Activated CD4-positive, alpha-beta T cell treated with anti-CD3 and anti-CD28 coated beads, Interleukin-2, amount 50 U/mL, for 1 hour (primary cell): ENCODE measurements around the gene KCTD21.

ENCODE experiments used
- DNase-seq: peaks from one replicate; pipeline ENCODE4 v3.0.0-alpha.2; 2020

KCTD21 gene

GRCh38 chr11:78170874-78171549 lies 17.4 kb downstream of the KCTD21 start:
- no peak for DNase-seq

DNA sequence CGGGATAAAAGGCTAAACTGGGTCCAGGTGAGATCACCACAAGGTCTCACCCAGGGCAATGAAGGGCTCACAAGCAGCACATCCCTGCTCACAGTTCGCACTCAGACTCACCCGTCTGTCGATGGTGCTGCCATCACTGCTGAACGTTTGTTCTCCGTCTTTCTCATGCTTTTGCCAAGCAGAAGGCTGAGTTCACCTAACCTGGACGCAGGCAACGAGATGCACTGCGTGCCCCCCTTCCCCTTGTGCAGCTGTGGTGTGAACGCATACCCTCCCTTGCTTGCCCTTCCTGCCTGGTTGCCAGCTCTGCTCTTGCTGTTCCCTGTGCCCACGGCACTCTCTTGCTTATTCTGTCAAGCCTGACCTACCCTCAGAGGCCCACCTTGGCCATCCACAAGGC lies 18.0 kb downstream of the KCTD21 start:
- DNase-seq = no peak

- DNase-seq = no peak
These were observed 19.6 kb downstream of the KCTD21 start for GRCh38 chr11:78168539-78169477.

DNA sequence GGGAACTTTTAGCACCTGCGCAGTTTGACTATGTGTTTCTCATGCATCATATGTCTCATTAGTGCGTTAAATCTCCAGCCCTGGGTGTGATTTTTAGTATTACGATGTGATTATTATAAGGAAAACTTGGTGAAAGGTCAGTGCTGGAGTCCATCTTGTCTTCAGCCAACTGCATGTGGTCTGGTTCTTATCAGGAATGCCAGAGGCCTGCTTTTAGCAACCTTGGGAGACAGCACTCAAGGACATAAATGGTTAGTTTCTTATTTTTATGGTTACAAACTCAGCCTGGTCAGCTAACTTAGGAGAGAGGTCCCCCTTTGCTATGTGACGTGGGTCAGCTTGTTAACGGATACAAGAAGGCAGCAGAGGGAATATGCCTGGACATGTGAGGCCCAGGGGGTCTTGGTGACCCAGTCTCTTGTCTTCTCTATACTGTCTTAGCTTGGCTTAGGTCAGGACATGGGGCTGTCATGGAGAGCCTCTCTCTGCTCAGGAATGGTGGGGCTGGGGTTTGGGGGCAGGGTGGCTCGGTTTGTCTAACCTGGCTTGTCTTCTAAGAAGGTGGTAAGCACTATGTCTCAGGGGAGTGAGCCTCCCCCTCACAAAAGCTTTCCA lies 21.5 kb downstream of the KCTD21 start:
- DNase-seq = no peak

- DNase-seq = no peak
These were observed 24.0 kb downstream of the KCTD21 start for GRCh38 chr11:78164471-78164870.

DNA sequence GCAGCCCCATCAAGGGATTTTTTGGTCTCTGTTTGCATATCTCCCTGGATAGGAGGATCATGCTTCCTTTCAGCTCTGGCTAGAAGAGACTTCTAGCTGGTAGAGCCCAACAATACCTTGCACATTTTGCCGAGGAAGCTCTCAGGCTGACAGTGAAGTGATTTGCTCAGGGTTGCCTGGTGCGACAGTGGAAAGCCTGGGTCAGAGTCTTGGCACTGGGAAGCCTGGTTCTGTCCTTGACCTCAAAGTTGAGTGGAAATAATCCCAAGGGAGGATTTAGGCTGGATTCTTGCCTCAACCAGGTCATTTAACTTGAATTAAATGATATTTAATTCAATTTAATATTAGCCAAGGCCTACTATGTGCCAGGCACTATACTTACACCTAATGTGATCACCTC lies 24.6 kb downstream of the KCTD21 start:
- DNase-seq = no peak

- no peak for DNase-seq
These were observed 26.5 kb downstream of the KCTD21 start for GRCh38 chr11:78161962-78162371.

DNA sequence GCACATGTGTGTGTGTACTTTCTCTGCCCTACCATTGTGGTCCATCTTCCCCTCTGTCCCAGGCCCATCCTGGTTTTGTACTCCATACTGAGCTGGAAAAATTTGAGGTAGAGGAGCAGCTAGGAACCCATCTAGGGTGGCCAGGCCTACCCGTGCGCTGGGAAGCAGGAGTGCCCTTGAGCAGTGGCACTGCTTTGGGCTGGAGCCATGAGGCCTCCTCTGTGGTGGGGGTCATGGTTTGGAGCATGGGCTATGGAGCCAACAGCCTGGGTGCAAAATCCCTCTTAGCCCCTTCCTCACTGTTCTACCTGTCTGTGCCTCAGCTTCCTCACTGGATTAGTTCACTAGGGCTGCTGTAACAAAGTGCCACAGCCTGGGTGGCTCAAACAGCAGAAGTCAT lies 27.1 kb downstream of the KCTD21 start:
- DNase-seq = no peak

DNA sequence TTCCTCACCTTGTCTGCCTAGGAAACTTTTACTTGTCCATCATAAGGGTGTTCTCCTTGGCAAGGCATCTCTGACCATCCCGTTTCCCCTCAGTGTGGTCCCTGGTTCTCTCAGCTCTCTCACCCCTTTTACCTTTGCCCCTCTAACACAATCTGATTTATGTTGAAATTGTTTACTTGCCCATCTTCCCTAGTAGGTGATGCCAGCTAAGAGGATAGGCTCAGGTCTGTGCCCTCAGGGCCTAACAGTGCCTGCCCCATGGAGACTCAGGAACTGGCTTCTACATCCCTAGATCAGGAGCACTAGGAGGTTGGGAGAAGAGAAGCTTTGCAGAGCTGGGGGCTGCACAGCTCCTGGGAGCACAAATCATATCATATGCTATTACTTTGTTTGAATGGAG lies 27.9 kb downstream of the KCTD21 start:
- DNase-seq = no peak

DNA sequence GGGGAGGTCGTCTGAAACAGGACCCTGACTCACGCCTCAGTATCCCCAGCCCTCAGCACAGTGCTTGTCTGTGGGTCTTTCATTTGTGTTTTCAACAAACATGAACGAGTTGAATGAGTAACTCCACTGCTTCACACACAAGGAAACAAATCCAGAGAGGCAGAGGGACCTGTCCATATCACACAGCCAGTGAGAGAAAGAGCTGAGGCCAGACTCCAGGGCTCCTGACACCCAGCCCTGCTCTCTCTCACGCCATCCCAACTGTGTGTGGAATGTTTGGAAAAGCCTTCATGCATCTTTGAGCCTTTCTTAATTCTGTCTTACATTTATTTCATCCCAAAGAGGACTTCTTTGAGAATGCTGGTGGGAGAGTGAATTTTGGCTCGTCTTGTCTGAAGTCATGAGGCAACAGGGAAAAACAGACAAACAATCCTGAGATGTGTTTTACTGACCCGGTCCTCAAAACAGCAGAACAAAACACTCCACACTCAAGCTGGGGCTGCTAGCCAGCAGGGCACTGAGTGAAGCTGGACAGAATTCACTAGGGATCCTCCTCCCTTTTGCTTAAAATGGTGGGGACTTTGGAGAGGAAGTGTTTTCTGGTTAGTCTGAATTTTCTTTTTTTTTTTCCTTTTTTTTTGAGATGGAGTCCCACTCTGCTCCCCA lies 29.3 kb downstream of the KCTD21 start:
- DNase-seq = no peak

DNA sequence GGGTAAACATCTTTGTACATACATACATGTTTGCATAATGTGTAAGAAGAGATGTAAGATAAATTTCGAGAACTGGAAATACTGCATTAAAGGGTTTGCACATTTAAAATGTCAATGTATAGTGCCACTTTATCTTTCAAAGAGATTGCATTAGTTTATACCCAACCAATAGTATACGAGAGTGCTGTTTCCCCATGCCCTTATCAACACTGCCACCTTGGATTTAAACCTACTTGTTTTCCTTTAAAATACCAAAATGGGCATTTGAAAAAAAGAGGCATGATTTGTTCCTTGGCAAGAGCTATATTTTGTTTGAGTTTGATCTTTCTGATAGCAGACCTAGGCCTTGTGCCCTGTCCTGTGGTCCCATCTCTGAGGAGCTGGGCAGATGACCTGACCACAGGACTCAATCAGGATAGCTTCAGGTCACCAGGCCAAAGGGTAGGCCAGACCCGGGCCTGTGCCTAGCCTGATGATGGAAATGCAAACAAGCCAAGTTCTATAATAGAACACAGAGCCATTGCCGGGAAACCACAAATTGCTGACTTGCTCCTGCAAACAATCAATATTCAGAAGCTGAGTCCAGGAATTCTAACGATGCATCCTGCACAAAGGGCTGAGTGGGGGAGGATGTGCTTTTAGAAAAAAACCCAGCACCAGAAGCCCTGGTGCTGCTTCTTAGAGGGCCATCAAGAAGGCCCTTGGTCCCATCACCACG lies 32.1 kb downstream of the KCTD21 start:
- DNase-seq = no peak

GRCh38 chr11:78151804-78152203 lies 36.6 kb downstream of the KCTD21 start:
- no peak for DNase-seq

DNA sequence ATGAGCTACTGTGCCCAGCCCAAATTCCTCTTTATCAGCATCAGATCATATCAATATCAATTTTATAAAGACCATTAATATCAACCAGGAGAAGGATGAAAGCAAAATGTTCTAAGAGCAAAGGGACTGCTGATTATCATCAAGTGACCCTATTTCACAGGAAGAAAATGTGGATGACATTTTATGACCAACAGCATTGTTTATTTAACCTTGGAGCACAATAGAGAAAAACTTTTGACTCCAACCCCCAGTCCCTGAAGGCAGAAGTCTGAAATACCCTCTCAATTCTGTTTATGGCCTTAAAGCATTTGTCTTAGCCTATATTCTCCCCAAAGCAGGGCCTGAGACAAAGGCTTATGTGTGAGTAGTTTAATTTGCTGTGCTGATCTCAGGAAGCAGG lies 37.7 kb downstream of the KCTD21 start:
- DNase-seq = no peak

- no peak for DNase-seq
These were observed 38.1 kb downstream of the KCTD21 start for GRCh38 chr11:78150346-78150745.

- no peak for DNase-seq
These were observed 38.8 kb downstream of the KCTD21 start for GRCh38 chr11:78149646-78150045.

DNA sequence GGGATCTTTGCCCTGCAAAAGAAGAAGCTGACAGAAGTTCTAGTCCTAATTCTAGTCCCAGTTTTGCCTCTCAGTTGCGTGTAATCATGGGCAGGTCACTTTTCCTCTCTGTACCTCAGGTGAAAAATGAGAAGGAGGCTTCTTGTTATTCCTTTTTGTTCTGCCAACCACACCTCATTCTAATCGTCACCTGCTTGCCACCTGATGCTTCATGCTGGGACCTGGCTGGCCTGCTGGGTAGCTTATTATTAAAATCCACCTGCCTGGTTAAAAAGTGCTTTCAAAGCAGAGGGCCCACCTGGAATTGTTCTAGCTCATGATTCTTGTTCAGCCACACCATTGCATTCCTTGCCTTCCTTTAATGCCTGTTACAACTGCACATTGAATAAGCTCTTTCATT lies 40.6 kb downstream of the KCTD21 start:
- no peak for DNase-seq

DNA sequence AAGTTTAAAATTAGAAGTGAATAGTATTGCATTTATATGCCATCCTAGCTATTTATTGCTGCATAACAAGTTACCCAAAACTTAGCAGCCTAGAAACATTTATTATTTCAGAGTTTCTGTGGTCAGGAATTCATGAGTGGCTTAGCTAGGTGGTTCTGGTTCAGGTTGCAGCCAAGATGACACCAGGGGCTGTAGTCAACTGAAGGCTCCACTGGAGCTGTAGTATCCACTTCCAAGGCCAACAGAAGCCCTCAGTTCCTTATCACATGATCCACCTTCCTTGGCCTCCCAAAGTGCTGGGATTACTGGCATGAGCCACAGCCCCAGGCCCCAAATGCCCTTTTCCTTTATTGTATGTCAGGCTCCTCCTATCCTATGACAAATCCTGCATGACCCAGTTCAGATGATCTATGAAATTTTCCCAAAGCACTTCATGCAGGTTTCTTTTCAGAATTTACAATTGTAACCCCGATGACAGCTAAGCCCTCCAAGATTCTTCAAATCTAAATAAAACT lies 42.9 kb downstream of the KCTD21 start:
- DNase-seq = no peak

DNA sequence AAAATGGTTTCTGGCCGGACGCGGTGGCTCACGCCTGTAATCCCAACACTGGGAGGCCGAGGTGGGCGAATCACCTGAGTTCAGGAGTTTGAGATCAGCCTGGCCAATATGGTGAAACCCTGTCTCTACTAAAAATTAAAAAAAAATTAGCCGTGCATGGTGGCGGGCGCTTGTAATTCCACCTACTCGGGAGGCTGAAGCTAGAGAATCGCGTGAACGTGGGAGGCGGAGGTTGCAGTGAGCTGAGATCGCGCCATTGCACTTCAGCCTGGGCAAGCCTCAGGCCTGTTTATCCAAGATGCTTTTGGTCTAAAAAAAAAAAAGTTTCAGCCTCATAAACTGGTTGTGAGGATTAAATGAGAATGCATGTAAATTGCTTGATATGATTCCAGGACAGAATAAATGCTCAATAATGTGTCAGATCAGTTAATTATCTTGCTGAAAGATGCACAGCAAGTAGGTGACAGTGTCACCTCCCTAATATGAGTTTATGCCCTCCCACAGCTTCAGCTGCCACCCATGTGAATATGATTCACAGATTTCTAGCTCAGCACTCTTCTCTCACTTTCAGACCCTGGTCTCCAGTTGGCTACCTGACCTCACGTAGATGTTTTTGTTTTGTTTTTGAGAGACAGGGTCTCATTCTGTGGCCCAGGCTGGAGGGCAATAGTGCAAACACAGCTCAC lies 47.9 kb downstream of the KCTD21 start:
- no peak for DNase-seq

- peak; percentile 97 for DNase-seq
These were observed 48.7 kb downstream of the KCTD21 start, which contains the start of gene ALG8 for GRCh38 chr11:78139422-78140391. TSS of gene ALG8 (minus strand) at chr11:78139626. CDS start at chr11:78139588, 38 bp downstream.

DNA sequence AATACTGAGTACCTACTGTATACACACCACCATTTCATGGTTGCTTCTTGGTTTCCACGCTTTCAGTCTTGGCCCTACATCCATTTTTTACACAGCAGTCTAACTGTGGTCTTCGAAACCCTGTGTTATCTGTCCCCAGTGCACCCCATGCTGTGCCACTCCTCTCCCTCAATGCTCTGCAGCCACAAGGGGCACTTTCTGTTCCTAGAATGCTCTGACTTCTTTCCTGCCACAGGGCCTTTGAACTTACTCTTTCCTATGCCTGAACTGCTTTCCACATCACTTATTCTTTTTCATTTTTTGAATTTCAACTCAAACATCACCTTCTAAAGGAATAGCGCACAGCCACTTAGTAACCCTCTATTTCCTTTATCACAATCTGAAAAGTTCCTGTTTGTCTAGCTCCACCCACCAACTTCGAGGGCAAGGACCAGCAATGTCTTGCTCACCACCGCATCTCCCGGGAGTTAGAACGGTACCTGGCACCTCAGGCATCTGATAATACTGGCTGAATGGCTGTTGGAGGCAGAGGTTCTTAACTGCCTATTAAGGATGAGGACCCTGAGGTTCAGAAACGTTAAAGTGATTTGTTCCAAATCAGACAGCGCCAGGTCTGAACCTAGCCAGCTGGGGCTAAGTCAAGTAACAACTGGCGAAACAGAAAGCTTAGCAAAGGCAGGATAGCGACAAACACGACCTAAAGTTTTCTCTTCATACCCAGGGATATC lies 49.6 kb downstream of the KCTD21 start:
- DNase-seq = peak; percentile 20
